CMK (cell line): ENCODE measurements around the gene HOOK2.
A peak's percentile ranks its signal among the peaks of the same experiment; 100 is the strongest.

Source experiments
- DNase-seq: peaks from one replicate; pipeline ENCODE4 v3.0.0-alpha.2; 2010; ENCODE audit warnings: low read depth

The HOOK2 gene

GRCh38 chr19:12782424-12783290 lies 7.3 kb upstream of the HOOK2 start:
- peak; percentile 84 for DNase-seq

GRCh38 chr19:12782174-12782423 lies 6.7 kb upstream of the HOOK2 start:
- DNase-seq: no peak

GRCh38 chr19:12779162-12779993 lies 4.0 kb upstream of the HOOK2 start:
- DNase-seq: no peak

GRCh38 chr19:12778905-12779161 lies 3.5 kb upstream of the HOOK2 start:
- no peak for DNase-seq

- DNase-seq: no peak
Measured at GRCh38 chr19:12778017-12778904, 2.9 kb upstream of the HOOK2 start.

GRCh38 chr19:12777217-12778016 lies 2.1 kb upstream of the HOOK2 start:
- no peak for DNase-seq

- no peak for DNase-seq
Measured at GRCh38 chr19:12773571-12773970, 1.8 kb downstream of the HOOK2 start.

GRCh38 chr19:12772323-12772722 lies 3.0 kb downstream of the HOOK2 start:
- no peak for DNase-seq

GRCh38 chr19:12770922-12771321 lies 4.4 kb downstream of the HOOK2 start:
- DNase-seq: no peak

GRCh38 chr19:12769689-12770088 lies 5.7 kb downstream of the HOOK2 start:
- DNase-seq: no peak

GRCh38 chr19:12767666-12768065 lies 7.7 kb downstream of the HOOK2 start:
- DNase-seq: no peak

GRCh38 chr19:12767150-12767549 lies 8.2 kb downstream of the HOOK2 start:
- no peak for DNase-seq

GRCh38 chr19:12766051-12766521 lies 9.3 kb downstream of the HOOK2 start:
- DNase-seq: no peak

GRCh38 chr19:12764698-12765097 lies 10.7 kb downstream of the HOOK2 start:
- no peak for DNase-seq

- no peak for DNase-seq
Measured at GRCh38 chr19:12763100-12763499, 12.3 kb downstream of the HOOK2 start.

- no peak for DNase-seq
Measured at GRCh38 chr19:12759686-12760085, 15.7 kb downstream of the HOOK2 start.

- no peak for DNase-seq
Measured at GRCh38 chr19:12757544-12758274, 17.6 kb downstream of the HOOK2 start.

- no peak for DNase-seq
Measured at GRCh38 chr19:12756150-12756883, 19.0 kb downstream of the HOOK2 start.

- no peak for DNase-seq
Measured at GRCh38 chr19:12754465-12755196, 20.7 kb downstream of the HOOK2 start.
